WTC11 (cell line): Measurements from ENCODE around the gene RNF17. TPM values are rescaled to one million over a fixed set of nuclear protein-coding genes. Genes with fewer than 3 reads are reported as not detected.
A peak's percentile ranks its signal among the peaks of the same experiment; 100 is the strongest.

Experiments
- ATAC-seq: fragments of 200-7000 bp; cut with Tn5 transposase; 2 replicates; pipeline ENCODE4 v1.10.0; 2021; ENCODE audit warnings: mild to moderate bottlenecking, moderate library complexity
- CTCF ChIA-PET: fragments of 300-600 bp; sonication (Branson Sonifier 250); formaldehyde crosslinking; loops from one replicate; lab custom pipeline; 2021; ENCODE audit warnings: antibody characterized with exemption; lab: Charles Lee
- POLR2A ChIA-PET: fragments of 350-600 bp; sonication (Branson Sonifier 250); formaldehyde crosslinking; loops from one replicate; lab custom pipeline; 2021; ENCODE audit warnings: antibody characterized with exemption; lab: Charles Lee
- DNase-seq: peaks from one replicate; pipeline ENCODE4 v3.0.0; 2021; ENCODE audit warnings: low spot score
- H3K27ac Mint-ChIP-seq: 2 replicates; pipeline ENCODE4 v1.8.0; 2021; ENCODE audit warnings: mixed read lengths
- H3K27me3 Mint-ChIP-seq: 2 replicates; pipeline ENCODE4 v1.8.0; 2021; ENCODE audit warnings: low read depth, mild to moderate bottlenecking, moderate library complexity, mixed read lengths
- H3K36me3 Mint-ChIP-seq: 2 replicates; pipeline ENCODE4 v1.8.0; 2021; ENCODE audit warnings: mixed read lengths
- H3K4me1 Mint-ChIP-seq: 2 replicates; pipeline ENCODE4 v1.8.0; 2022; ENCODE audit warnings: mixed read lengths
- H3K4me3 Mint-ChIP-seq: 2 replicates; pipeline ENCODE4 v1.8.0; 2021; ENCODE audit warnings: mild to moderate bottlenecking, moderate library complexity, mixed read lengths
- H3K9me3 Mint-ChIP-seq: 2 replicates; pipeline ENCODE4 v1.8.0; 2021; ENCODE audit warnings: mixed read lengths
- E2F1 ChIP-seq: sonication (generic); formaldehyde crosslinking; IDR thresholded peaks from 2 replicates; pipeline ENCODE4 v1.8.0; 2022; ENCODE audit warnings: mild to moderate bottlenecking, missing genetic modification reagents
- ESRRA ChIP-seq: sonication (generic); formaldehyde crosslinking; IDR thresholded peaks from 2 replicates; pipeline ENCODE4 v1.8.1; 2022; ENCODE audit warnings: mild to moderate bottlenecking, missing genetic modification reagents, borderline replicate concordance
- ETV6 ChIP-seq: sonication (generic); formaldehyde crosslinking; IDR thresholded peaks from 2 replicates; pipeline ENCODE4 v1.8.1; 2022; ENCODE audit warnings: mild to moderate bottlenecking, missing genetic modification reagents
- FOXP1 ChIP-seq: sonication (generic); formaldehyde crosslinking; IDR thresholded peaks from 2 replicates; pipeline ENCODE4 v1.8.0; 2022; ENCODE audit warnings: missing genetic modification reagents, mild to moderate bottlenecking, moderate library complexity, borderline replicate concordance
- GRHL2 ChIP-seq: fragments of 250-450 bp; sonication (Bioruptor Pico); IDR thresholded peaks from 2 replicates; pipeline ENCODE4 v1.8.0; 2022; ENCODE audit warnings: mild to moderate bottlenecking, moderate library complexity; ENCODE audit not compliant: insufficient replicate concordance, severe bottlenecking
- IRF1 ChIP-seq: sonication (generic); formaldehyde crosslinking; IDR thresholded peaks from 2 replicates; pipeline ENCODE4 v1.8.0; 2023; ENCODE audit warnings: missing genetic modification reagents
- MYBL2 ChIP-seq: sonication (generic); formaldehyde crosslinking; IDR thresholded peaks from 2 replicates; pipeline ENCODE4 v1.8.1; 2023; ENCODE audit warnings: mild to moderate bottlenecking, moderate library complexity, missing genetic modification reagents
- NFATC4 ChIP-seq: fragments of 250-450 bp; sonication (Bioruptor Pico); IDR thresholded peaks from 2 replicates; pipeline ENCODE4 v1.9.0; 2021; ENCODE audit warnings: mild to moderate bottlenecking
- NFE2L1 ChIP-seq: sonication (generic); formaldehyde crosslinking; IDR thresholded peaks from 2 replicates; pipeline ENCODE4 v1.8.1; 2023; ENCODE audit warnings: missing genetic modification reagents
- RELA ChIP-seq: sonication (generic); formaldehyde crosslinking; IDR thresholded peaks from 2 replicates; pipeline ENCODE4 v1.8.1; 2022; ENCODE audit warnings: missing genetic modification reagents, mild to moderate bottlenecking, borderline replicate concordance
- SMAD3 ChIP-seq: sonication (generic); formaldehyde crosslinking; IDR thresholded peaks from 2 replicates; pipeline ENCODE4 v1.8.0; 2022; ENCODE audit warnings: missing genetic modification reagents, mild to moderate bottlenecking, borderline replicate concordance
- TEAD1 ChIP-seq: sonication (generic); formaldehyde crosslinking; IDR thresholded peaks from 2 replicates; pipeline ENCODE4 v1.8.0; 2022; ENCODE audit warnings: mild to moderate bottlenecking, missing genetic modification reagents
- TP53 ChIP-seq: sonication (generic); formaldehyde crosslinking; IDR thresholded peaks from 2 replicates; pipeline ENCODE4 v1.8.1; 2023; ENCODE audit warnings: mild to moderate bottlenecking, missing genetic modification reagents
- ZNF138 ChIP-seq: sonication (generic); formaldehyde crosslinking; conservative IDR thresholded peaks from 2 replicates; pipeline ENCODE4 v1.8.1; 2022; ENCODE audit warnings: mild to moderate bottlenecking, moderate library complexity, missing genetic modification reagents
- ZNF263 ChIP-seq: sonication (generic); formaldehyde crosslinking; IDR thresholded peaks from 2 replicates; pipeline ENCODE4 v1.8.1; 2022; ENCODE audit warnings: low read depth, mild to moderate bottlenecking, moderate library complexity, missing genetic modification reagents
- ZNF396 ChIP-seq: fragments of 250-450 bp; sonication (Bioruptor Pico); IDR thresholded peaks from 2 replicates; pipeline ENCODE4 v1.8.0; 2021; ENCODE audit warnings: mild to moderate bottlenecking, moderate library complexity, borderline replicate concordance
- ZNF423 ChIP-seq: fragments of 250-450 bp; sonication (Bioruptor Pico); IDR thresholded peaks from 2 replicates; pipeline ENCODE4 v2.1.2; 2022; ENCODE audit warnings: mild to moderate bottlenecking, moderate library complexity
- ZNF671 ChIP-seq: fragments of 250-450 bp; sonication (Bioruptor Pico); IDR thresholded peaks from 2 replicates; pipeline ENCODE4 v1.8.0; 2021; ENCODE audit warnings: mild to moderate bottlenecking
- ZSCAN18 ChIP-seq: fragments of 250-450 bp; sonication (Bioruptor Pico); IDR thresholded peaks from 2 replicates; pipeline ENCODE4 v2.1.2; 2022; ENCODE audit warnings: mild to moderate bottlenecking, moderate library complexity
- total RNA-seq: library from RNA; stranded (reverse); gene quantifications from 3 replicates; pipeline ENCODE4 v1.2.3, GENCODE V29; 2021

The RNF17 gene
- total RNA-seq, 1 experiment from 2014 or later, result not detected

GRCh38 chr13:24738366-24738847 lies 25.6 kb upstream of the RNF17 start (continued):
- TF ChIP-seq ZNF423 (CRISPR knock-in tag) (no peak), ZNF671 (CRISPR knock-in tag) (no peak), RELA (CRISPR knock-in tag) (no peak), SMAD3 (no peak), GRHL2 (CRISPR knock-in tag) (no peak), NFATC4 (CRISPR knock-in tag) (no peak), ZSCAN18 (CRISPR knock-in tag) (no peak), E2F1 (CRISPR knock-in tag) (no peak)

- H3K4me3 Mint-ChIP-seq, result no peak overlapping the region
- TF ChIP-seq NFE2L1 (CRISPR knock-in tag) (no peak), SMAD3 (no peak), ESRRA (CRISPR knock-in tag) (no peak), ZNF396 (CRISPR knock-in tag) (no peak), ETV6 (no peak), TP53 (CRISPR knock-in tag) (no peak), IRF1 (CRISPR knock-in tag) (no peak), FOXP1 (CRISPR knock-in tag) (no peak), TEAD1 (no peak), ZNF263 (CRISPR knock-in tag) (no peak), MYBL2 (no peak)
- peaks cover 10% of the 10 kb centered on the region for H3K4me1 Mint-ChIP-seq
- no peaks in the 10 kb centered on the region for H3K9me3 Mint-ChIP-seq
- peaks cover 29% of the 10 kb centered on the region for H3K27me3 Mint-ChIP-seq
- no peak for ATAC-seq
- no peaks in the 10 kb centered on the region for H3K36me3 Mint-ChIP-seq
- CTCF ChIA-PET, result interaction anchor here (0.9 to 4.3 kb wide), 4 partner anchors 46 to 245 kb away, joined by 4 to 20 read pairs (median 10); no protein-coding TSS in a partner anchor
- DNase-seq, result no peak
- POLR2A ChIA-PET, result no interaction called here
- no peak overlapping the region for H3K27ac Mint-ChIP-seq
These were observed 23.7 kb upstream of the RNF17 start for GRCh38 chr13:24740014-24740890.

- Mint-ChIP-seq H3K27ac (no peak overlapping the region), H3K27me3 (peaks cover 36% of the 10 kb centered on the region), H3K4me3 (no peak overlapping the region), H3K36me3 (no peaks in the 10 kb centered on the region), H3K4me1 (peaks cover 10% of the 10 kb centered on the region), H3K9me3 (no peaks in the 10 kb centered on the region)
- DNase-seq (no peak), ATAC-seq (peak; percentile 29)
- TF ChIP-seq ZNF138 (CRISPR knock-in tag), result no peak
- ChIA-PET POLR2A (no interaction called here), CTCF (interaction anchor here (0.9 to 4.3 kb wide), 3 partner anchors 47 to 244 kb away, joined by 4 to 20 read pairs (median 14); no protein-coding TSS in a partner anchor)
These were observed 22.8 kb upstream of the RNF17 start for GRCh38 chr13:24741016-24741662.
